ENCODE data around the gene FBXL17.

GRCh38 chr5:108078882-108079281, 303.0 kb downstream of the FBXL17 start:
- TF ChIP-seq CTCF (IDR thresholded peaks at IDR 0.05; ENCODE audit: borderline replicate concordance, extremely low read depth, low read length, poor library complexity, severe bottlenecking) = no peak
- TF ChIP-seq EZH2 (IDR thresholded peaks at IDR 0.05; ENCODE audit: borderline replicate concordance, low read depth, low read length, severe bottlenecking) = no peak

All from DND-41 (cell line).